ENCODE results near the gene SLC25A18.

The SLC25A18 gene

GRCh38 chr22:17629641-17630040 lies 66.3 kb downstream of the SLC25A18 start:
- peaks cover 21% of the 10 kb centered on the region for H3K4me1 ChIP-seq (ENCODE audit: insufficient read depth, poor library complexity, severe bottlenecking)
- peak overlapping the region; percentile 77 for H3K27ac ChIP-seq (ENCODE audit: poor library complexity, severe bottlenecking)
- H3K4me3 ChIP-seq (ENCODE audit: severe bottlenecking) = peak overlapping the region; percentile 68
- H3K9me3 ChIP-seq (ENCODE audit: severe bottlenecking) = no peaks in the 10 kb centered on the region
- TF ChIP-seq CTCF (IDR thresholded peaks at IDR 0.05; ENCODE audit: poor library complexity, severe bottlenecking) = no peak
- ATAC-seq (ENCODE audit: low read depth) (no peak), DNase-seq (ENCODE audit: low spot score) (no peak)
- no peaks in the 10 kb centered on the region for H3K27me3 ChIP-seq (ENCODE audit: insufficient read depth, poor library complexity, severe bottlenecking)
- H3K36me3 ChIP-seq (ENCODE audit: low read depth) = peaks cover 14% of the 10 kb centered on the region

GRCh38 chr22:17631076-17631565 lies 67.8 kb downstream of the SLC25A18 start:
- peaks cover 21% of the 10 kb centered on the region for H3K4me1 ChIP-seq (ENCODE audit: insufficient read depth, poor library complexity, severe bottlenecking)
- no peaks in the 10 kb centered on the region for H3K9me3 ChIP-seq (ENCODE audit: severe bottlenecking)
- H3K36me3 ChIP-seq (ENCODE audit: low read depth) = peaks cover 5% of the 10 kb centered on the region; the same call in 1 of the 2 replicates
- no peaks in the 10 kb centered on the region for H3K27me3 ChIP-seq (ENCODE audit: insufficient read depth, poor library complexity, severe bottlenecking)
- H3K4me3 ChIP-seq (ENCODE audit: severe bottlenecking) = no peak overlapping the region
- no peak for DNase-seq (ENCODE audit: low spot score)
- ATAC-seq (ENCODE audit: low read depth) = no peak
- peak overlapping the region; percentile 99 for H3K27ac ChIP-seq (ENCODE audit: poor library complexity, severe bottlenecking)
- no peak for TF ChIP-seq CTCF (IDR thresholded peaks at IDR 0.05; ENCODE audit: poor library complexity, severe bottlenecking)

GRCh38 chr22:17633217-17633997 lies 70.1 kb downstream of the SLC25A18 start:
- no peak for TF ChIP-seq CTCF (IDR thresholded peaks at IDR 0.05; ENCODE audit: poor library complexity, severe bottlenecking)
- no peak for DNase-seq (ENCODE audit: low spot score)
- no peaks in the 10 kb centered on the region for H3K9me3 ChIP-seq (ENCODE audit: severe bottlenecking)
- no peaks in the 10 kb centered on the region for H3K27me3 ChIP-seq (ENCODE audit: insufficient read depth, poor library complexity, severe bottlenecking)
- peak overlapping the region; percentile 99 for H3K27ac ChIP-seq (ENCODE audit: poor library complexity, severe bottlenecking)
- H3K4me1 ChIP-seq (ENCODE audit: insufficient read depth, poor library complexity, severe bottlenecking) = peaks cover 25% of the 10 kb centered on the region
- ATAC-seq (ENCODE audit: low read depth) = peak; percentile 82
- no peaks in the 10 kb centered on the region for H3K36me3 ChIP-seq (ENCODE audit: low read depth)
- H3K4me3 ChIP-seq (ENCODE audit: severe bottlenecking) = no peak overlapping the region

- H3K27ac ChIP-seq (ENCODE audit: poor library complexity, severe bottlenecking) = peak overlapping the region; percentile 99
- H3K9me3 ChIP-seq (ENCODE audit: severe bottlenecking) = no peaks in the 10 kb centered on the region
Measured at GRCh38 chr22:17633998-17634323, 70.7 kb downstream of the SLC25A18 start.

More at GRCh38 chr22:17633998-17634323, 70.7 kb downstream of the SLC25A18 start:
- peaks cover 25% of the 10 kb centered on the region for H3K4me1 ChIP-seq (ENCODE audit: insufficient read depth, poor library complexity, severe bottlenecking)
- no peak overlapping the region for H3K4me3 ChIP-seq (ENCODE audit: severe bottlenecking)
- H3K36me3 ChIP-seq (ENCODE audit: low read depth) = no peaks in the 10 kb centered on the region
- no peak for ATAC-seq (ENCODE audit: low read depth)
- DNase-seq (ENCODE audit: low spot score) = no peak
- no peak for TF ChIP-seq CTCF (IDR thresholded peaks at IDR 0.05; ENCODE audit: poor library complexity, severe bottlenecking)
- H3K27me3 ChIP-seq (ENCODE audit: insufficient read depth, poor library complexity, severe bottlenecking) = no peaks in the 10 kb centered on the region

Measured in RWPE2 (cell line).